Ishikawa (cell line): ENCODE results near the gene KRTAP23-1.

Source experiments
- CEBPB ChIP-seq: IDR thresholded peaks from 2 replicates; pipeline ENCODE4 v1.6.1; 2012
- CREB1 ChIP-seq: IDR thresholded peaks from 2 replicates; pipeline ENCODE4 v1.6.1; 2012; ENCODE audit warnings: low read depth
- EGR1 ChIP-seq: IDR thresholded peaks from 2 replicates; pipeline ENCODE4 v1.6.1; 2012
- EP300 ChIP-seq: IDR thresholded peaks from 2 replicates; pipeline ENCODE4 v1.6.1; 2012; ENCODE audit warnings: borderline replicate concordance
- FOXM1 ChIP-seq: IDR thresholded peaks from 2 replicates; pipeline ENCODE4 v1.6.1; 2012; ENCODE audit warnings: low read depth, borderline replicate concordance
- MAX ChIP-seq: IDR thresholded peaks from 2 replicates; pipeline ENCODE4 v1.6.1; 2012
- NFIC ChIP-seq: IDR thresholded peaks from 2 replicates; pipeline ENCODE4 v1.6.1; 2012
- RAD21 ChIP-seq: IDR thresholded peaks from 2 replicates; pipeline ENCODE4 v1.6.1; 2012; ENCODE audit warnings: low read depth
- TAF1 ChIP-seq: IDR thresholded peaks from 2 replicates; pipeline ENCODE4 v1.6.1; 2012; ENCODE audit warnings: low read depth, mild to moderate bottlenecking
- TCF12 ChIP-seq: IDR thresholded peaks from 2 replicates; pipeline ENCODE4 v1.6.1; 2012; ENCODE audit warnings: low read depth
- TEAD4 ChIP-seq: IDR thresholded peaks from 2 replicates; pipeline ENCODE4 v1.6.1; 2012
- USF1 ChIP-seq: IDR thresholded peaks from 2 replicates; pipeline ENCODE4 v1.6.1; 2012
- YY1 ChIP-seq: IDR thresholded peaks from 2 replicates; pipeline ENCODE4 v1.6.1; 2012; ENCODE audit warnings: low read depth
- ZBTB7A ChIP-seq: IDR thresholded peaks from 2 replicates; pipeline ENCODE4 v1.6.1; 2012; ENCODE audit warnings: low read depth
- TF ChIP-seq, protein P1 (sequence below): IDR thresholded peaks from 2 replicates; pipeline ENCODE4 v1.6.1; 2012; ENCODE audit warnings: low read depth, mild to moderate bottlenecking

The KRTAP23-1 gene

DNA sequence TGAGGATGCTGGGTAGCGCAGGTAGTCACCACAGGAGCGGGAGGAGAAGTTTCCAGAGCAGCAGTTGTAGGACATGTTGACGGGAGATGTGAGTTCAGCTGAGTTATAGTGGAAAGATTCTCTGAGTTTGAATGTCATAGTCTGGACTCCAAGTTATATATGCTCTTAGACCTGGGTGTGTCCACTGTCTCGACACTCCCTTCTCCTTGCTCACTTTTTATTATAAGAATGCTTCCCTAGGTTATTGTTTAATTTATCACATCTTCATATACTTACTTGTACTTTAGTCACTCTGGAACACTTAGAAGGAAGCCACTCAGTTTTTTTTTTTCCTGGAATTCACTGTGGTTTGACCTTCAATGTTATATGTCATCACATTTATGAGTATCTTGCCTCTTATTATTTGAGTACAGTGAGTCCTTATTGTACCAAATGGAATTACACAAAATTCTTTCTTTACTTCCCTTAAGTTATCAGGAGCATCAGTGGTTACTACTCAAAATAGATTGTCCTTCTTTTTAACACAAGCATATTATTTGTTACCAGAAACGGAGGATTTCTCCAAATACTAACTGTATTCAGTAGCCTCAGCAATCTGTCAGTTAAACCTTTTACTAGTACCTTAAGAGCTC lies 23.8 kb upstream of the KRTAP23-1 start, which contains the start of gene KRTAP13-2:
KRTAP13-2 (minus strand) TSS at position 133 of the 632 bp plus-strand sequence; CDS start at position 75, 58 bp downstream.
- TF ChIP-seq CEBPB (no peak), NFIC (no peak), EP300 (no peak), USF1 (no peak), TEAD4 (no peak), YY1 (no peak), ZBTB7A (no peak), RAD21 (no peak), TAF1 (no peak), FOXM1 (no peak), EGR1 (no peak), CREB1 (no peak), TCF12 (no peak), MAX (no peak)
- TF ChIP-seq, protein P1, sequence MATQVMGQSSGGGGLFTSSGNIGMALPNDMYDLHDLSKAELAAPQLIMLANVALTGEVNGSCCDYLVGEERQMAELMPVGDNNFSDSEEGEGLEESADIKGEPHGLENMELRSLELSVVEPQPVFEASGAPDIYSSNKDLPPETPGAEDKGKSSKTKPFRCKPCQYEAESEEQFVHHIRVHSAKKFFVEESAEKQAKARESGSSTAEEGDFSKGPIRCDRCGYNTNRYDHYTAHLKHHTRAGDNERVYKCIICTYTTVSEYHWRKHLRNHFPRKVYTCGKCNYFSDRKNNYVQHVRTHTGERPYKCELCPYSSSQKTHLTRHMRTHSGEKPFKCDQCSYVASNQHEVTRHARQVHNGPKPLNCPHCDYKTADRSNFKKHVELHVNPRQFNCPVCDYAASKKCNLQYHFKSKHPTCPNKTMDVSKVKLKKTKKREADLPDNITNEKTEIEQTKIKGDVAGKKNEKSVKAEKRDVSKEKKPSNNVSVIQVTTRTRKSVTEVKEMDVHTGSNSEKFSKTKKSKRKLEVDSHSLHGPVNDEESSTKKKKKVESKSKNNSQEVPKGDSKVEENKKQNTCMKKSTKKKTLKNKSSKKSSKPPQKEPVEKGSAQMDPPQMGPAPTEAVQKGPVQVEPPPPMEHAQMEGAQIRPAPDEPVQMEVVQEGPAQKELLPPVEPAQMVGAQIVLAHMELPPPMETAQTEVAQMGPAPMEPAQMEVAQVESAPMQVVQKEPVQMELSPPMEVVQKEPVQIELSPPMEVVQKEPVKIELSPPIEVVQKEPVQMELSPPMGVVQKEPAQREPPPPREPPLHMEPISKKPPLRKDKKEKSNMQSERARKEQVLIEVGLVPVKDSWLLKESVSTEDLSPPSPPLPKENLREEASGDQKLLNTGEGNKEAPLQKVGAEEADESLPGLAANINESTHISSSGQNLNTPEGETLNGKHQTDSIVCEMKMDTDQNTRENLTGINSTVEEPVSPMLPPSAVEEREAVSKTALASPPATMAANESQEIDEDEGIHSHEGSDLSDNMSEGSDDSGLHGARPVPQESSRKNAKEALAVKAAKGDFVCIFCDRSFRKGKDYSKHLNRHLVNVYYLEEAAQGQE = no peak

DNA sequence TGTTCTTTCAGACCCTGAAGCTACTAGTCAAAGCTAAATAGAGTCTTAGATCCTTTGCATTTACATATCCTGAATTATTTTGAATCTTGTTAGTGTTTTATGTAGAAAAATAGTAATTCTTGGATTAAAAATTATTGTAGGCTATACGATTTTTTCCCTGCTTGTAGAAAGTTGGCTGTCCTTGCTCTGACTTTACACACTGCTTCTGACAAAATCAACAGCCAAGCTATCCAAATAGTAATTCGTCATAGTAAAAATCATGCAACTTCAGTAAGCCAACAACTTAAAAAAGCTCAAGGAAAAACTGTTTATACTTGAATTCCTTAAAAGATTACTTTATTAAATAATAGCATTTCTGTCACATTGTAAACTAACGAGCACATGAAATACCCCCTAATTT lies 7.5 kb upstream of the KRTAP23-1 start:
- TF ChIP-seq MAX (no peak), EGR1 (no peak), NFIC (no peak), TCF12 (no peak), RAD21 (no peak), YY1 (no peak)
- TF ChIP-seq, protein P1 = no peak

- TF ChIP-seq EGR1 (no peak), TCF12 (no peak), USF1 (no peak)
Measured at GRCh38 chr21:30354308-30355005, 6.1 kb upstream of the KRTAP23-1 start.

DNA sequence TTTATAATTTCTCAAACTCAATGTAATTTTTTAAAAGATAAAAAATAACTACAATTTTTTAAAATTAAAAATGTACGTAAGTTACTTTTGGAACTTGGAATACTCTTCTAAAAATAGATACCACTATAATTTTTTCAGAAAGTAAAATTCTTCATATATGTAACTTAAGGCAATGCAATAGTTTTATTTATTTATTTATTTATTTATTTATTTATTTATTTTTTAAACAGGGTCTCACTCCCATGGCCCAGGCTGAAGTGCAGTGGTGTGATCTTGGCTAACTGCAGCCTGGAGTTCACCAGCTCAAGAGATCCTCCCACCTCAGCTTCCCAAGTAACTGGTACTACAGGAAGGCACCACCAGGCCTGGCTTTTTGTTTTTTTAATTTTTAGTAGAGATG lies 3.1 kb upstream of the KRTAP23-1 start:
- no peak for TF ChIP-seq USF1
- no peak for TF ChIP-seq YY1
- TF ChIP-seq TAF1 = no peak

GRCh38 chr21:30349572-30349971 lies 1.2 kb upstream of the KRTAP23-1 start:
- TF ChIP-seq USF1 = no peak

DNA sequence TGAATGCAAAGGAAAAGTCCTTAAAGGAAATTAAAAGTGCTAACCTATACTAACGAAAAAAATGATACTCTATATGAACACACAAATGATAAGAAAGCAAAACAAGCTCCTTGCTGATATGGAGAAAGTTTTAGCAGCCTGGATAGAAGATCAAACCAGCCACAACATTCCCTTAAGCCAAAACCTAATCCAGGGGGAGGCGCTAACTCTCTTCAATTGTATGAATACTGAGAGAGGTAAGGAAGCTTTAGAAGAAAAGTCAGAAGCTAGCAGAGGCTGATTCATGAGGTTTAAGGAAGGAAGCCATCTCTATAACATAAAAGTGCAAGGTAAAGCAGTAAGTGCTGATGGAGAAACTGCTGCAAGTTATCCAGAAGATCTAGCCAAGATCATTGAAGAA lies 3.4 kb downstream of the KRTAP23-1 start:
- no peak for TF ChIP-seq MAX
- TF ChIP-seq EP300 = no peak
- TF ChIP-seq RAD21 = no peak
- no peak for TF ChIP-seq TEAD4
- no peak for TF ChIP-seq TAF1
- TF ChIP-seq FOXM1 = no peak
- TF ChIP-seq ZBTB7A = no peak
- TF ChIP-seq NFIC = no peak
- TF ChIP-seq, protein P1 = no peak
- no peak for TF ChIP-seq TCF12
- TF ChIP-seq USF1 = no peak
- TF ChIP-seq YY1 = no peak
- no peak for TF ChIP-seq EGR1
- TF ChIP-seq CEBPB = no peak
- no peak for TF ChIP-seq CREB1
